HEK293 (cell line): Measurements from ENCODE around the gene TCF3.

ENCODE experiments used
- CTCF ChIA-PET: fragments of 350-600 bp; formaldehyde crosslinking; extraction: SDS; loops from one replicate; lab custom pipeline; 2021; ENCODE audit warnings: antibody characterized with exemption; lab: Yijun Ruan, JAX
- POLR2A ChIA-PET: fragments of 300-600 bp; formaldehyde crosslinking; extraction: SDS; loops from one replicate; lab custom pipeline; 2020; ENCODE audit warnings: antibody characterized with exemption, inconsistent platforms; lab: Yijun Ruan, JAX
- H3K27ac ChIP-seq: fragments of 200-500 bp; sonication (Bioruptor generic); 2 replicates; pipeline ENCODE4 v1.5.1; 2014; ENCODE audit warnings: low read depth, low read length, control low read depth, inconsistent platforms; ENCODE audit errors: extremely low read depth
- H3K36me3 ChIP-seq, 2 experiments: fragments of 200-500 bp in 1 of 2; sonication (Bioruptor generic) in 1 of 2; 1 replicate in 1 of 2; 2 replicates in 1 of 2; pipeline ENCODE4 v1.5.1; 2014 to 2017; ENCODE audit warnings: inconsistent platforms in 2 of 2, low read length in 2 of 2; ENCODE audit not compliant: control insufficient read depth in 2 of 2, insufficient read depth in 1 of 2
- H3K4me1 ChIP-seq: fragments of 200-500 bp; sonication (Bioruptor generic); 2 replicates; pipeline ENCODE4 v1.5.1; 2014; ENCODE audit warnings: mild to moderate bottlenecking, low read length, inconsistent platforms; ENCODE audit not compliant: control insufficient read depth, insufficient read depth
- H3K4me3 ChIP-seq: 2 replicates; pipeline ENCODE4 v1.5.1; 2011; ENCODE audit warnings: low read depth, mild to moderate bottlenecking, control low read depth, low read length, moderate library complexity
- H3K9me3 ChIP-seq: fragments of 200-500 bp; sonication (Bioruptor generic); 2 replicates; pipeline ENCODE4 v1.5.1; 2014; ENCODE audit warnings: low read depth, low read length, inconsistent platforms; ENCODE audit not compliant: control insufficient read depth, insufficient read depth
- BCL11B ChIP-seq: fragments of 450-650 bp; formaldehyde crosslinking; IDR thresholded peaks from 2 replicates; pipeline ENCODE4 v1.5.1; 2016; ENCODE audit warnings: low read depth, missing biosample characterization, missing genetic modification characterization
- GLIS2 ChIP-seq: fragments of 450-650 bp; formaldehyde crosslinking; IDR thresholded peaks from 2 replicates; pipeline ENCODE4 v1.5.1; 2016; ENCODE audit warnings: missing biosample characterization, missing genetic modification characterization
- SCRT1 ChIP-seq: fragments of 450-650 bp; formaldehyde crosslinking; IDR thresholded peaks from 2 replicates; pipeline ENCODE4 v1.5.1; 2016; ENCODE audit warnings: missing biosample characterization, missing genetic modification characterization, borderline replicate concordance
- ZNF280C ChIP-seq: fragments of 450-650 bp; formaldehyde crosslinking; IDR thresholded peaks from 2 replicates; pipeline ENCODE4 v1.5.1; 2016; ENCODE audit warnings: missing biosample characterization, missing genetic modification characterization
- ZNF280D ChIP-seq: fragments of 450-650 bp; formaldehyde crosslinking; IDR thresholded peaks from 2 replicates; pipeline ENCODE4 v1.5.1; 2016; ENCODE audit warnings: missing biosample characterization, missing genetic modification characterization
- ZNF341 ChIP-seq: fragments of 450-650 bp; formaldehyde crosslinking; IDR thresholded peaks from 2 replicates; pipeline ENCODE4; 2016; ENCODE audit warnings: low read depth, missing biosample characterization, missing genetic modification characterization
- ZNF664 ChIP-seq: fragments of 450-650 bp; formaldehyde crosslinking; IDR thresholded peaks from 2 replicates; pipeline ENCODE4 v1.5.1; 2016; ENCODE audit warnings: missing biosample characterization, missing genetic modification characterization
- ZNF701 ChIP-seq: fragments of 450-650 bp; formaldehyde crosslinking; IDR thresholded peaks from 2 replicates; pipeline ENCODE4 v1.5.1; 2016; ENCODE audit warnings: missing biosample characterization, missing genetic modification characterization
- TF ChIP-seq, protein P1 (sequence below): fragments of 450-650 bp; formaldehyde crosslinking; IDR thresholded peaks from 2 replicates; pipeline ENCODE4; 2016; ENCODE audit warnings: missing biosample characterization, missing genetic modification characterization
- TF ChIP-seq, protein P2 (sequence below): IDR thresholded peaks from 2 replicates; pipeline ENCODE4 v1.6.1; 2011; ENCODE audit warnings: mild to moderate bottlenecking, low read depth, low read length, borderline replicate concordance

Gene TCF3

DNA sequence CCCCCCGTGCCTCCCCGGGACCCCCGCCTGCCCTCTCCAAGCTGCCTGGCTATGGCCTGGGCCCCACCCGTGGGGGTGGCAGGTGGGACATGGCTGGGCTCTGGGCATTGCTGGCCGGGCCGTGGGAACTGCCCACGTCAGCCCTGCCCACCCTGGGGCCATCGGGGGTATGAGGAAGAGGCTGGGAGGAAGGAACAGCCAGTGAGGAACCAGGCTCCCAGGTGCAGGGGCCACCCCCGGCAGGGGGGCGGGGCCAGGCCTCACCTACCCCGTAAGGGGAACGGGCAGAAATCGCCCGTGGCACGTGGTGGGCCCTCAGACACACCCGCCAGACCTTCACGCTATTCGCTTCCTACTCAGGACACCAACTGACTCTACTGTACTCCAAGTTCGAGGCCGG lies 22.4 kb downstream of the TCF3 start:
- Histone ChIP-seq H3K4me1 (no peaks in the 10 kb centered on the region), H3K4me3 (no peak overlapping the region), H3K27ac (no peak overlapping the region), H3K9me3 (no peaks in the 10 kb centered on the region), H3K36me3 (peaks cover 0 to 55% of the 10 kb centered on the region in 2 experiments; a peak in 2 of 3 replicates)
- TF ChIP-seq GLIS2 (peak; percentile 26; the same call in 1 of the 2 replicates), ZNF341 (tag by site-specific recombination) (no peak)
- CTCF ChIA-PET, result no interaction called here
- POLR2A ChIA-PET, result no interaction called here

GRCh38 chr19:1629256-1629808 lies 23.1 kb downstream of the TCF3 start:
- Histone ChIP-seq H3K36me3 (peaks cover 0 to 50% of the 10 kb centered on the region in 2 experiments; a peak in 2 of 3 replicates), H3K9me3 (no peaks in the 10 kb centered on the region), H3K4me3 (no peak overlapping the region)
- TF ChIP-seq ZNF280C (tag by site-specific recombination), result no peak
- TF ChIP-seq, protein P1, sequence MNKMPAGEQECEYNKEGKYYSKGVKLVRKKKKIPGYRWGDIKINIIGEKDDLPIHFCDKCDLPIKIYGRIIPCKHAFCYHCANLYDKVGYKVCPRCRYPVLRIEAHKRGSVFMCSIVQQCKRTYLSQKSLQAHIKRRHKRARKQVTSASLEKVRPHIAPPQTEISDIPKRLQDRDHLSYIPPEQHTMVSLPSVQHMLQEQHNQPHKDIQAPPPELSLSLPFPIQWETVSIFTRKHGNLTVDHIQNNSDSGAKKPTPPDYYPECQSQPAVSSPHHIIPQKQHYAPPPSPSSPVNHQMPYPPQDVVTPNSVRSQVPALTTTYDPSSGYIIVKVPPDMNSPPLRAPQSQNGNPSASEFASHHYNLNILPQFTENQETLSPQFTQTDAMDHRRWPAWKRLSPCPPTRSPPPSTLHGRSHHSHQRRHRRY (tag by site-specific recombination), result no peak
- TF ChIP-seq ZNF280D, result peak; percentile 31; the same call in 1 of the 2 replicates
- TF ChIP-seq, all 188 proteins: peak for 1
- Histone ChIP-seq H3K27ac (no peak overlapping the region), H3K4me1 (no peaks in the 10 kb centered on the region)
- ChIA-PET POLR2A (no interaction called here), CTCF (interaction anchor here (0.7 kb wide), 1 partner anchor 22 kb away, joined by 3 read pairs; no protein-coding TSS in a partner anchor)

DNA sequence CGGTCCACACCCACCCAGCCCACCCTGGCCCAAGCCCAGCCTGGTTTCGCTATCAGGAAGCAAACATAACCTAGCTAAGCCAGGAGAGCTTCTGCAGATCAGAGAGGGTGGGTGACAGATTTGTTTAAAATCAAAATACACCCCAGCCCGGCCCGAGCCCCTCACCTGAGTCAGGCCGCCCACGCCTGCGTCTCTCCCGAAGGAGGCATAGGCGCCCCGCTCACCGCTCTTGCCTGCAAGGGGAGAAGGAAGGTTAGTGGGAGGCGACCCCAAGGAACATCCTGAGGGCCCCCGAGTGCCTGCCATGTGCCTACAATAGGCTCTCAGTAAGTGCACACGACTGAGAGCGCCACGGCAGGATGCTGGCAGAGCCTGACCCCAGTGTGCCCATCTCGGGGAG lies 25.2 kb downstream of the TCF3 start:
- ChIA-PET CTCF (no interaction called here), POLR2A (interaction anchor here (0.6 kb wide), 1 partner anchor 34 kb away, joined by 5 read pairs; no protein-coding TSS in a partner anchor)
- no peak overlapping the region for H3K27ac ChIP-seq

More for the DNA sequence above, 25.2 kb downstream of the TCF3 start:
- TF ChIP-seq ZNF664 (tag by site-specific recombination) (no peak), SCRT1 (tag by site-specific recombination) (no peak), ZNF701 (tag by site-specific recombination) (no peak), BCL11B (tag by site-specific recombination) (no peak)
- TF ChIP-seq, protein P2, sequence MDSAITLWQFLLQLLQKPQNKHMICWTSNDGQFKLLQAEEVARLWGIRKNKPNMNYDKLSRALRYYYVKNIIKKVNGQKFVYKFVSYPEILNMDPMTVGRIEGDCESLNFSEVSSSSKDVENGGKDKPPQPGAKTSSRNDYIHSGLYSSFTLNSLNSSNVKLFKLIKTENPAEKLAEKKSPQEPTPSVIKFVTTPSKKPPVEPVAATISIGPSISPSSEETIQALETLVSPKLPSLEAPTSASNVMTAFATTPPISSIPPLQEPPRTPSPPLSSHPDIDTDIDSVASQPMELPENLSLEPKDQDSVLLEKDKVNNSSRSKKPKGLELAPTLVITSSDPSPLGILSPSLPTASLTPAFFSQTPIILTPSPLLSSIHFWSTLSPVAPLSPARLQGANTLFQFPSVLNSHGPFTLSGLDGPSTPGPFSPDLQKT, result no peak
- Histone ChIP-seq H3K9me3 (no peaks in the 10 kb centered on the region), H3K4me1 (no peaks in the 10 kb centered on the region), H3K4me3 (no peak overlapping the region), H3K36me3 (peaks cover 0 to 52% of the 10 kb centered on the region in 2 experiments; a peak in 2 of 3 replicates)
